OCI-LY7 (cell line): ENCODE data around the gene RAPGEF2. TPM values are rescaled to one million over a fixed set of nuclear protein-coding genes. Genes with fewer than 3 reads are reported as not detected.

ENCODE experiments used
- BruUV-seq: library from RNA; stranded (reverse); fragments of 400-500 nt; replicated peaks from 2 replicates; lab custom pipeline; 2021; lab: Mats Ljungman, UMichigan
- CTCF ChIA-PET: fragments of 300-600 bp; sonication (Branson Sonifier 250); formaldehyde crosslinking; loops from one replicate; lab custom pipeline; 2022; ENCODE audit warnings: antibody characterized with exemption; ENCODE audit not compliant: unreplicated experiment; lab: Charles Lee
- POLR2A ChIA-PET: fragments of 300-600 bp; sonication (Branson Sonifier 250); formaldehyde crosslinking; loops from one replicate; lab custom pipeline; 2022; ENCODE audit warnings: antibody characterized with exemption; lab: Charles Lee
- DNase-seq: peaks from one replicate; pipeline ENCODE4 v3.0.0-alpha.2; 2015; ENCODE audit warnings: low spot score
- H2AFZ ChIP-seq: fragments of 200-600 bp; sonication (generic), shearing (Covaris generic); 2 replicates; pipeline ENCODE4 v1.6.1; 2014; ENCODE audit warnings: mild to moderate bottlenecking, antibody characterized with exemption, low read length, moderate library complexity
- H3K27ac ChIP-seq: fragments of 200-600 bp; sonication (generic); 2 replicates; pipeline ENCODE4 v1.5.1; 2014; ENCODE audit warnings: mixed run types, low read depth, mild to moderate bottlenecking, moderate library complexity, low read length, inconsistent platforms; ENCODE audit not compliant: poor library complexity, severe bottlenecking
- H3K36me3 ChIP-seq: fragments of 200-600 bp; sonication (generic); 2 replicates; pipeline ENCODE4 v1.6.1; 2014; ENCODE audit warnings: mild to moderate bottlenecking, antibody characterized with exemption, low read length, moderate library complexity, mixed read lengths; ENCODE audit not compliant: insufficient read depth
- H3K4me1 ChIP-seq: fragments of 200-600 bp; sonication (generic); 2 replicates; pipeline ENCODE4 v1.5.1; 2014; ENCODE audit warnings: mild to moderate bottlenecking, low read length; ENCODE audit not compliant: insufficient read depth, poor library complexity, severe bottlenecking
- H3K4me2 ChIP-seq: fragments of 200-600 bp; sonication (generic); 2 replicates; pipeline ENCODE4 v1.6.1; 2014; ENCODE audit warnings: mild to moderate bottlenecking, low read length
- H3K4me3 ChIP-seq: fragments of 200-600 bp; sonication (generic); 2 replicates; pipeline ENCODE4 v1.5.1; 2014; ENCODE audit warnings: mild to moderate bottlenecking, low read depth, low read length; ENCODE audit not compliant: poor library complexity, severe bottlenecking
- H3K79me2 ChIP-seq: fragments of 200-600 bp; sonication (generic); 2 replicates; pipeline ENCODE4 v1.6.1; 2016; ENCODE audit warnings: low read depth, mild to moderate bottlenecking, low read length, moderate library complexity, mixed read lengths; ENCODE audit not compliant: insufficient read depth
- H3K9me2 ChIP-seq: fragments of 200-600 bp; sonication (generic); 2 replicates; pipeline ENCODE4 v1.6.1; 2016; ENCODE audit warnings: mild to moderate bottlenecking, low read length, mixed read lengths; ENCODE audit not compliant: insufficient read depth
- H3K9me3 ChIP-seq: fragments of 200-600 bp; sonication (generic); 2 replicates; pipeline ENCODE4 v1.6.1; 2014; ENCODE audit warnings: mild to moderate bottlenecking, mixed run types, low read length, mixed read lengths
- H4K20me1 ChIP-seq: fragments of 200-600 bp; sonication (generic); 2 replicates; pipeline ENCODE4 v1.6.1; 2014; ENCODE audit warnings: mild to moderate bottlenecking, antibody characterized with exemption, low read length, moderate library complexity, mixed read lengths; ENCODE audit not compliant: insufficient read depth
- EZH2phosphoT487 ChIP-seq: fragments of 200-600 bp; sonication (generic); IDR thresholded peaks from 2 replicates; pipeline ENCODE4 v1.6.1; 2018; ENCODE audit warnings: low read depth, borderline replicate concordance, mild to moderate bottlenecking, mixed run types, antibody characterized with exemption, low read length, moderate library complexity, mixed read lengths
- intact Hi-C: fragments of 100-400 bp; cut with micrococcal nuclease; formaldehyde crosslinking; loops from one replicate; pipeline ENCODE4 v1.10.0; 2022; ENCODE audit not compliant: unreplicated experiment
- total RNA-seq, 2 experiments: library from RNA; depleted of rRNA in 1 of 2; stranded (reverse); fragments of >200 nt in 1 of 2; shearing (Covaris generic) in 1 of 2; gene quantifications; 2 replicates each; pipeline ENCODE4 v1.2.3, GENCODE V29; 2014 to 2022
- TF ChIP-seq, protein P1 (sequence below): fragments of 200-600 bp; sonication (generic); conservative IDR thresholded peaks from 2 replicates; pipeline ENCODE4 v1.5.1; 2014; ENCODE audit warnings: mild to moderate bottlenecking, antibody characterized with exemption, low read length, moderate library complexity, mixed read lengths

The RAPGEF2 gene
- total RNA-seq, 2 experiments from 2014 or later, result 4.6 to 6.5 TPM

DNA sequence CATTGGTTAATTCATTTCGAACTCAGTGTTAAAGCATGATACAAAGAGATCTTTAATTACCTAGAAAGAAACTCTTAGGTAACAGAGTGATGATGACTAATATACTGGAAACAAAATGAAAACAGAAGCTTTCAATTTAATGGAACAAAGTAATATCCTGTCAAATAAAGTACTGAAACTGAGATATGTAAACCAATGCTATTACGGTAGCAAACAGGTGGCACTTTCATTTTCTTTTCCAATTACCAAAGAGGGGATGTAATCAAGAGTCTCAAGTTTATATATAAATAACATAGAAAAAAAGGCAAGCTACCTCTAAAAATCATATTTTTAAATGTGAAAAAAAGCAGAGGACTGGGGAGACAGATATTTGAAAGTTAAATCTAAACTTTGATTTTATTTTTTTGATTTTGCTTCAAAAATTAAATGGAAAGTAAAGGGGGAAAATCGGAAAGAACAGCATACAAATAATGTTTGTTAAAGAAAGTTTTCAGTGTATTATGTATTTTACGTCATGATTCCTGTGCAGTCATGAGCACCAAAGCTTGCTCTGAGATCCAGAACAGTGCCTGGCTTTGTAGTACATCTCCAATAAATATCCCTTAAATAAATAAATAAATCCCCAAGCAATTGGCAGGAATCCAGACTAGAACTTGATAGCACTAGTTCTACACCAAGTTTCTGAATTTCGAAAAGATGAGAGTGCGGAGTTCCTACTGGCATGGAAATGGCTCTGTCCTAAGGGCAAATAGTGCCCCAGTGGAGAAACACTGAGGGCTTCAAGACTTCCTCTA, 25.0 kb upstream of the RAPGEF2 start:
- intact Hi-C loops, result no loop called here
- Histone ChIP-seq H2AFZ (no peak overlapping the region), H3K4me2 (peak overlapping the region; percentile 46)

DNA sequence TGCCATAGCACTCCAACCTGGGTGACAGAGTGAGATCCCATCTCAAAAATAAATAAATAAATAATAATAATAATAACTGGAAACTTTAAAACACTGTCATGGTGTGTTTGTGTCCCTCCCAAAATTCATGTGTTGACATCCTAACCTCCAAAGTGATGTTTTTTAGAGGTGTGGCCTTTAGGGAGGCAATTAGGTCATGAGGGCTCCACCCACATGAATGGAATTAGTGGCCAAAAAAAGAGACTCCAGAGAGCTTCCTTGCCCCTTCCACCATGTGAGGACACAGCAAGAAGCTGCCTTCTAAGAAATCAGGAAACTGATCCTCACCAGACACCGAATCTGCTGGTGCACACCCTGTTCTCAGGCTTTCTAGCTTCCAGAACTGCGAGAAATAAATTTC, 23.8 kb upstream of the RAPGEF2 start:
- Histone ChIP-seq H3K79me2 (no peaks in the 10 kb centered on the region), H3K4me2 (no peak overlapping the region), H3K9me2 (no peaks in the 10 kb centered on the region), H3K4me1 (peaks cover 16% of the 10 kb centered on the region), H4K20me1 (peaks cover 5% of the 10 kb centered on the region; the same call in 1 of the 2 replicates), H3K36me3 (no peaks in the 10 kb centered on the region), H3K9me3 (no peaks in the 10 kb centered on the region), H3K27ac (no peak overlapping the region), H2AFZ (no peak overlapping the region), H3K4me3 (no peak overlapping the region)
- ChIA-PET CTCF (no interaction called here), POLR2A (interaction anchor here (0.6 kb wide), 1 partner anchor 201 kb away, joined by 3 read pairs; no protein-coding TSS in a partner anchor)
- DNase-seq, result no peak
- BruUV-seq, result no TSS peak
- TF ChIP-seq, protein P1, sequence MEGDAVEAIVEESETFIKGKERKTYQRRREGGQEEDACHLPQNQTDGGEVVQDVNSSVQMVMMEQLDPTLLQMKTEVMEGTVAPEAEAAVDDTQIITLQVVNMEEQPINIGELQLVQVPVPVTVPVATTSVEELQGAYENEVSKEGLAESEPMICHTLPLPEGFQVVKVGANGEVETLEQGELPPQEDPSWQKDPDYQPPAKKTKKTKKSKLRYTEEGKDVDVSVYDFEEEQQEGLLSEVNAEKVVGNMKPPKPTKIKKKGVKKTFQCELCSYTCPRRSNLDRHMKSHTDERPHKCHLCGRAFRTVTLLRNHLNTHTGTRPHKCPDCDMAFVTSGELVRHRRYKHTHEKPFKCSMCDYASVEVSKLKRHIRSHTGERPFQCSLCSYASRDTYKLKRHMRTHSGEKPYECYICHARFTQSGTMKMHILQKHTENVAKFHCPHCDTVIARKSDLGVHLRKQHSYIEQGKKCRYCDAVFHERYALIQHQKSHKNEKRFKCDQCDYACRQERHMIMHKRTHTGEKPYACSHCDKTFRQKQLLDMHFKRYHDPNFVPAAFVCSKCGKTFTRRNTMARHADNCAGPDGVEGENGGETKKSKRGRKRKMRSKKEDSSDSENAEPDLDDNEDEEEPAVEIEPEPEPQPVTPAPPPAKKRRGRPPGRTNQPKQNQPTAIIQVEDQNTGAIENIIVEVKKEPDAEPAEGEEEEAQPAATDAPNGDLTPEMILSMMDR, result no peak
- TF ChIP-seq EZH2phosphoT487, result no peak
- intact Hi-C loops, result no loop called here

More for the DNA sequence above, 25.0 kb upstream of the RAPGEF2 start:
- no peak for TF ChIP-seq EZH2phosphoT487
- TF ChIP-seq, protein P1, result no peak
- ChIA-PET CTCF (no interaction called here), POLR2A (interaction anchor here (0.5 to 0.9 kb wide), 3 partner anchors 9 to 47 kb away, joined by 3 read pairs; no protein-coding TSS in a partner anchor)
- BruUV-seq, result no TSS peak
- Histone ChIP-seq H3K36me3 (no peaks in the 10 kb centered on the region), H3K4me1 (peaks cover 16% of the 10 kb centered on the region), H3K27ac (no peak overlapping the region), H3K9me3 (no peaks in the 10 kb centered on the region), H3K79me2 (no peaks in the 10 kb centered on the region), H3K4me3 (no peak overlapping the region), H4K20me1 (peaks cover 5% of the 10 kb centered on the region; the same call in 1 of the 2 replicates), H3K9me2 (no peaks in the 10 kb centered on the region)
- DNase-seq, result peak; percentile 63

DNA sequence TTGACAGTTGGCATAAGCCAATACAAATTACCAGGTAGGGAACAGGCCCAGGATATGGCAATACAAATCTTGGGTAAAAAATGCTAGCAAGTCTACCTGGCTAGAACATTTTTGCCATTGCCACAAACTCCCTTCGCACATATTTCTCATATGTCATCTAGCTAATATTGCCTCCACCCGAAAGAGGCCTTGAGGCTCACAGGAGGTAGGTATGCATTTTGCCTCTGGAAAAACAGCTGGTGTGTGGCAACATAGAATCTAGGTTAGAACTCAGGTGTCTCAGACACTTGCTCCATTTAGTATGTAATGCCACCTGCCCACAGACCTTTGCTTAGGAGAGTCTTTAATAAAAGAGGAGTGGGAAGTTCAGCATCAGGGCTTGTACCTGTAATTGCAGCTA, 16.3 kb upstream of the RAPGEF2 start:
- intact Hi-C loops, result no loop called here
- no peak for DNase-seq
- no peaks in the 10 kb centered on the region for H3K36me3 ChIP-seq
- ChIA-PET CTCF (no interaction called here), POLR2A (interaction anchor here (0.6 to 0.9 kb wide), 2 partner anchors 15 to 1781 kb away, joined by 3 to 7 read pairs; no protein-coding TSS in a partner anchor)
- no peak for TF ChIP-seq EZH2phosphoT487
- TF ChIP-seq, protein P1, result no peak
- H3K9me3 ChIP-seq, result no peaks in the 10 kb centered on the region
- H3K4me1 ChIP-seq, result no peaks in the 10 kb centered on the region
- H3K9me2 ChIP-seq, result no peaks in the 10 kb centered on the region
- BruUV-seq, result no TSS peak
- H3K79me2 ChIP-seq, result no peaks in the 10 kb centered on the region
- H3K4me3 ChIP-seq, result no peak overlapping the region
- no peak overlapping the region for H3K27ac ChIP-seq
- no peaks in the 10 kb centered on the region for H4K20me1 ChIP-seq
- H3K4me2 ChIP-seq, result no peak overlapping the region
- H2AFZ ChIP-seq, result no peak overlapping the region
